K562 (cell line): ENCODE data around the gene KCNA1. TPM values are rescaled to one million over a fixed set of nuclear protein-coding genes. Genes with fewer than 3 reads are reported as not detected.

Experiments
- ATAC-seq: fragments of 200-7000 bp; cut with Tn5 transposase; 3 replicates; pipeline ENCODE4 v1.9.1; 2020; ENCODE audit warnings: moderate library complexity
- BruUV-seq: library from RNA; stranded (reverse); fragments of 400-500 nt; replicated peaks from 2 replicates; lab custom pipeline; 2021; lab: Mats Ljungman, UMichigan
- CTCF ChIA-PET: fragments of 300-600 bp; formaldehyde crosslinking; extraction: SDS; loops from one replicate; lab custom pipeline; 2021; ENCODE audit warnings: low intra/inter-chr PET ratio; lab: Yijun Ruan, JAX
- POLR2A ChIA-PET: fragments of 300-600, 350-650 bp; sonication (Branson Sonifier 250); formaldehyde crosslinking; extraction: SDS; loops from one replicate; lab custom pipeline; 2021; ENCODE audit warnings: antibody characterized with exemption, inconsistent platforms; lab: Yijun Ruan, JAX
- DNase-seq, 4 experiments: peaks; one replicate each; pipeline versions ENCODE4 v3.0.0 to v3.0.0-alpha.2; 2011 to 2018; ENCODE audit warnings: low spot score in 3 of 4, mixed read lengths in 3 of 4; ENCODE audit errors: extremely low read depth in 1 of 4
- FAIRE-seq: peaks from 2 replicates; lab custom pipeline; 2011; peaks lifted over from hg19 to GRCh38; lab: Jason Lieb, UNC
- H2AFZ ChIP-seq: 2 replicates; pipeline ENCODE4 v1.6.0; 2011; ENCODE audit warnings: low read depth, low read length, control low read depth, inconsistent platforms
- H3K27ac ChIP-seq: fragments of 200-600 bp; 3 replicates; pipeline ENCODE4 v1.8.0; 2011; ENCODE audit warnings: low read depth, mild to moderate bottlenecking, control low read depth, inconsistent platforms, low read length, moderate library complexity, mixed read lengths; ENCODE audit errors: extremely low read depth
- H3K27me3 ChIP-seq, 2 experiments: fragments of 300-600 bp in 1 of 2; 2 replicates in 1 of 2; 3 replicates in 1 of 2; pipeline versions ENCODE4 v1.6.0 to v1.8.0; 2011; ENCODE audit warnings: inconsistent platforms in 2 of 2, low read length in 2 of 2, mild to moderate bottlenecking in 1 of 2, mixed read lengths in 1 of 2, moderate library complexity in 1 of 2; ENCODE audit not compliant: control insufficient read depth in 2 of 2, insufficient read depth in 2 of 2
- H3K36me3 ChIP-seq: fragments of 300-600 bp; 3 replicates; pipeline ENCODE4 v1.8.0; 2011; ENCODE audit warnings: mild to moderate bottlenecking, low read length, inconsistent platforms; ENCODE audit not compliant: control insufficient read depth, insufficient read depth
- H3K4me1 ChIP-seq, 2 experiments: fragments of 200-600 bp in 1 of 2; replicated peaks in 1 of 2; 2 replicates in 1 of 2; 3 replicates in 1 of 2; pipeline versions ENCODE4 v1.5.1 to v1.8.0; 2011; ENCODE audit warnings: inconsistent platforms in 2 of 2, low read length in 2 of 2, mild to moderate bottlenecking in 1 of 2, mixed read lengths in 1 of 2, moderate library complexity in 1 of 2; ENCODE audit not compliant: control insufficient read depth in 2 of 2, insufficient read depth in 2 of 2
- H3K4me2 ChIP-seq: 2 replicates; pipeline ENCODE4 v1.6.1; 2011; ENCODE audit warnings: low read length, control low read depth, inconsistent platforms, mixed read lengths; ENCODE audit not compliant: insufficient read depth
- H3K4me3 ChIP-seq: fragments of 200-600 bp; sonication (generic), shearing (Covaris generic); 2 replicates; pipeline ENCODE4 v1.5.1; 2016; ENCODE audit warnings: control low read depth, inconsistent platforms
- H3K79me2 ChIP-seq: fragments of 200-600 bp; 3 replicates; pipeline ENCODE4 v1.8.0; 2011; ENCODE audit warnings: low read length, inconsistent platforms; ENCODE audit not compliant: control insufficient read depth, insufficient read depth
- H3K9ac ChIP-seq, 2 experiments: 2 replicates each; pipeline versions ENCODE4 v1.6.0 to v1.6.1; 2011; ENCODE audit warnings: low read depth in 2 of 2, low read length in 2 of 2, control low read depth in 1 of 2, inconsistent platforms in 1 of 2, mild to moderate bottlenecking in 1 of 2, mixed read lengths in 1 of 2; ENCODE audit not compliant: insufficient read depth in 1 of 2
- H3K9me1 ChIP-seq: one replicate; pipeline ENCODE4 v1.6.0; 2011; ENCODE audit warnings: inconsistent platforms, mild to moderate bottlenecking, low read length, moderate library complexity; ENCODE audit not compliant: control insufficient read depth, insufficient read depth
- H3K9me3 ChIP-seq: replicated peaks from 2 replicates; pipeline ENCODE4 v1.5.1; 2011; ENCODE audit warnings: low read depth, low read length, inconsistent platforms; ENCODE audit not compliant: control insufficient read depth, insufficient read depth
- H4K20me1 ChIP-seq: replicated peaks from 2 replicates; pipeline ENCODE4 v1.6.1; 2011; ENCODE audit warnings: low read length, inconsistent platforms, mixed read lengths; ENCODE audit not compliant: control insufficient read depth, insufficient read depth
- CBX1 ChIP-seq: sonication (generic); IDR thresholded peaks from 2 replicates; pipeline ENCODE4 v1.6.1; 2016; ENCODE audit warnings: antibody characterized with exemption, low read depth, mild to moderate bottlenecking
- GABPA ChIP-seq: fragments of 200-800 bp; sonication (Bioruptor generic); conservative IDR thresholded peaks from 2 replicates; pipeline ENCODE4 v1.6.1; 2016; ENCODE audit warnings: low read depth, missing genetic modification characterization, missing compliant biosample characterization
- HDGF ChIP-seq: fragments of 450-650 bp; IDR thresholded peaks from 2 replicates; pipeline ENCODE4 v1.6.1; 2016
- LCOR ChIP-seq: sonication (generic); formaldehyde crosslinking; IDR thresholded peaks from 2 replicates; pipeline ENCODE4 v1.8.0; 2022; ENCODE audit warnings: mild to moderate bottlenecking, missing genetic modification reagents
- MECOM ChIP-seq: fragments of 250-450 bp; sonication (Bioruptor Pico); IDR thresholded peaks from 2 replicates; pipeline ENCODE4 v1.8.0; 2022; ENCODE audit warnings: inconsistent platforms
- MED1 ChIP-seq: sonication (generic); formaldehyde crosslinking; IDR thresholded peaks from 2 replicates; pipeline ENCODE4 v1.8.1; 2023; ENCODE audit warnings: missing genetic modification reagents, borderline replicate concordance
- MXI1 ChIP-seq: IDR thresholded peaks from 2 replicates; pipeline ENCODE4 v1.6.1; 2011; ENCODE audit warnings: low read depth, mild to moderate bottlenecking, improper control_type of control experiment, low read length
- PCBP1 ChIP-seq: fragments of 200-400 bp; formaldehyde crosslinking; IDR thresholded peaks from 2 replicates; pipeline ENCODE4 v1.6.1; 2018; ENCODE audit warnings: mild to moderate bottlenecking, low read depth, low read length; ENCODE audit not compliant: poor library complexity, severe bottlenecking
- PHB2 ChIP-seq: fragments of 450-650 bp; IDR thresholded peaks from 2 replicates; pipeline ENCODE4 v1.6.1; 2017; ENCODE audit warnings: low read depth
- STAG1 ChIP-seq: sonication (generic); formaldehyde crosslinking; IDR thresholded peaks from 2 replicates; pipeline ENCODE4 v1.5.0; 2020; ENCODE audit warnings: missing genetic modification reagents, borderline replicate concordance
- ZNF175 ChIP-seq: fragments of 200-800 bp; sonication (Bioruptor generic); IDR thresholded peaks from 2 replicates; pipeline ENCODE4 v1.6.1; 2016; ENCODE audit warnings: low read depth, mild to moderate bottlenecking, missing genetic modification characterization, missing compliant biosample characterization
- ZNF551 ChIP-seq: fragments of 250-450 bp; sonication (Bioruptor Pico); IDR thresholded peaks from 2 replicates; pipeline ENCODE4 v1.5.0; 2021; ENCODE audit warnings: mild to moderate bottlenecking, moderate library complexity
- ZNF764 ChIP-seq: fragments of 250-450 bp; sonication (Bioruptor Pico); IDR thresholded peaks from 2 replicates; pipeline ENCODE4 v1.4.0; 2020; ENCODE audit warnings: low read depth, mild to moderate bottlenecking, moderate library complexity
- WGBS: fragments of 100-300 bp; shearing (Covaris generic); methylation state at CpG from one replicate; pipeline ENCODE4 v1.1.6; 2016; ENCODE audit warnings: low coverage, mixed read lengths; ENCODE audit not compliant: insufficient coverage; ENCODE audit errors: missing lambda C conversion rate; 5-methylcytosine and 5-hydroxymethylcytosine counted together
- in situ Hi-C: fragments of 300-500 bp; cut with MboI; formaldehyde crosslinking; loops from 4 replicates; pipeline ENCODE4 v1.15.0; 2018; ENCODE audit warnings: inconsistent platforms, mixed read lengths
- intact Hi-C: fragments of 100-400 bp; cut with micrococcal nuclease; formaldehyde crosslinking; loops from 2 replicates; pipeline ENCODE4 v1.14.2; 2022
- polyA plus RNA-seq, 8 experiments: library from polyadenylated mRNA; depleted of rRNA in 4 of 8; stranded (reverse) in 5 of 8; unstranded in 3 of 8; fragments of >200 nt; fragmentation: Nextera tagmentation in 2 of 8; fragmentation: Illumina TruSeq in 1 of 8; extraction: Ambion mirVana in 2 of 8; extraction: Trizol in 1 of 8; gene quantifications; 2 replicates each; pipeline versions ENCODE4 v1.2.1 to v1.2.3, GENCODE V29; 2011 to 2014; ENCODE audit warnings: inconsistent platforms in 1 of 8, missing spikeins in 1 of 8
- total RNA-seq, 7 experiments: library from RNA; depleted of rRNA in 6 of 7; stranded (reverse); fragments of >200 nt in 6 of 7; fragmentation: Illumina TruSeq in 2 of 7; extraction: Trizol in 2 of 7; gene quantifications; 2 replicates each; pipeline versions ENCODE4 v1.2.1 to v1.2.3, GENCODE V29; 2011 to 2021; ENCODE audit warnings: low replicate concordance in 1 of 7

Gene KCNA1
- total and polyA plus RNA-seq, 9 of the 15 experiments (the other 6 are each of a cell fraction or from before 2014, with no cell fraction given) = not detected

GRCh38 chr12:4959381-4959780 lies 49.7 kb downstream of the KCNA1 start:
- Histone ChIP-seq H3K36me3 (no peaks in the 10 kb centered on the region), H3K9me3 (no peaks in the 10 kb centered on the region), H4K20me1 (no peaks in the 10 kb centered on the region), H2AFZ (no peak overlapping the region), H3K27ac (no peak overlapping the region), H3K79me2 (no peaks in the 10 kb centered on the region), H3K27me3 (no peaks in the 10 kb centered on the region; a peak in 2 of 5 replicates), H3K4me2 (no peak overlapping the region), H3K4me3 (no peak overlapping the region), H3K9me1 (no peaks in the 10 kb centered on the region), H3K4me1 (no peaks in the 10 kb centered on the region), H3K9ac (no peak overlapping the region)
- CTCF ChIA-PET = no interaction called here
- DNase-seq (no peak), ATAC-seq (no peak), FAIRE-seq (no peak)
- in situ Hi-C loops (no loop called here), intact Hi-C loops (no loop called here)
- POLR2A ChIA-PET = interaction anchor here (1.6 kb wide), 1 partner anchor 11 kb away, joined by 4 read pairs; no protein-coding TSS in a partner anchor
- TF ChIP-seq GABPA (tag) = no peak
- TF ChIP-seq PCBP1 = no peak
- TF ChIP-seq CBX1 = no peak
- no peak for TF ChIP-seq ZNF764
- TF ChIP-seq PHB2 = no peak
- no peak for TF ChIP-seq STAG1 (CRISPR knock-in tag)
- no peak for TF ChIP-seq LCOR (CRISPR knock-in tag)
- no peak for TF ChIP-seq ZNF551 (CRISPR knock-in tag)
- no peak for TF ChIP-seq MXI1
- TF ChIP-seq MED1 = no peak
- TF ChIP-seq MECOM (CRISPR knock-in tag) = no peak
- TF ChIP-seq ZNF175 (CRISPR knock-in tag) = no peak
- TF ChIP-seq HDGF = no peak
- WGBS = 0% methylated on average over 4 of the region's 4 CpGs
- BruUV-seq = no TSS peak
